GM23338 (cell line): ENCODE results near the gene COL8A1. TPM values are rescaled to one million over a fixed set of nuclear protein-coding genes. Genes with fewer than 3 reads are reported as not detected.

Experiments
- ATAC-seq: fragments of 200-7000 bp; cut with Tn5 transposase; 3 replicates; pipeline ENCODE4 v1.9.1; 2020
- DNase-seq: peaks from one replicate; pipeline ENCODE4 v3.0.0-alpha.2; 2015; ENCODE audit warnings: low spot score
- H2AFZ ChIP-seq: fragments of 200-600 bp; sonication (generic); 2 replicates; pipeline ENCODE4 v1.8.0; 2016; ENCODE audit warnings: antibody characterized with exemption, mild to moderate bottlenecking, moderate library complexity
- H3F3A ChIP-seq: fragments of 200-600 bp; sonication (generic); replicated peaks from 2 replicates; pipeline ENCODE4 v1.8.0; 2017; ENCODE audit warnings: antibody characterized with exemption, mixed run types, low read depth
- H3K27ac ChIP-seq: fragments of 200-600 bp; sonication (generic); 2 replicates; pipeline ENCODE4 v1.6.1; 2016; ENCODE audit warnings: low read depth
- H3K27me3 ChIP-seq: fragments of 200-600 bp; sonication (generic); 2 replicates; pipeline ENCODE4 v1.8.0; 2016; ENCODE audit warnings: mild to moderate bottlenecking, mixed run types, moderate library complexity; ENCODE audit not compliant: insufficient read depth
- H3K36me3 ChIP-seq: fragments of 200-600 bp; sonication (generic); 2 replicates; pipeline ENCODE4 v1.8.0; 2016; ENCODE audit warnings: mild to moderate bottlenecking; ENCODE audit not compliant: insufficient read depth
- H3K4me1 ChIP-seq: fragments of 200-600 bp; sonication (generic); 2 replicates; pipeline ENCODE4 v1.8.0; 2016; ENCODE audit warnings: mild to moderate bottlenecking, moderate library complexity; ENCODE audit not compliant: insufficient read depth
- H3K4me2 ChIP-seq: fragments of 200-600 bp; sonication (generic); 2 replicates; pipeline ENCODE4 v1.7.1; 2017; ENCODE audit warnings: mixed run types
- H3K4me3 ChIP-seq: fragments of 200-600 bp; sonication (generic); 2 replicates; pipeline ENCODE4 v1.6.1; 2016; ENCODE audit warnings: mixed run types
- H3K79me2 ChIP-seq: fragments of 200-600 bp; sonication (generic); replicated peaks from 2 replicates; pipeline ENCODE4 v1.8.0; 2017; ENCODE audit warnings: mild to moderate bottlenecking; ENCODE audit not compliant: insufficient read depth
- H3K9me2 ChIP-seq: fragments of 200-600 bp; sonication (generic); 2 replicates; pipeline ENCODE4 v1.8.0; 2017; ENCODE audit not compliant: insufficient read depth
- H4K20me1 ChIP-seq: fragments of 200-600 bp; sonication (generic); replicated peaks from 2 replicates; pipeline ENCODE4 v1.8.0; 2017; ENCODE audit warnings: mild to moderate bottlenecking; ENCODE audit not compliant: insufficient read depth
- H3K27ac Mint-ChIP-seq: 2 replicates; pipeline ENCODE4 v1.8.0; 2020; ENCODE audit warnings: inconsistent platforms, mild to moderate bottlenecking, moderate library complexity, mixed read lengths
- H3K27me3 Mint-ChIP-seq: 3 replicates; pipeline ENCODE4 v1.8.0; 2022; ENCODE audit warnings: low read depth, mild to moderate bottlenecking, moderate library complexity, mixed read lengths, inconsistent platforms; ENCODE audit not compliant: insufficient read depth, poor library complexity
- H3K36me3 Mint-ChIP-seq: 3 replicates; pipeline ENCODE4 v1.8.0; 2021; ENCODE audit warnings: low read depth, mild to moderate bottlenecking, inconsistent platforms, moderate library complexity, mixed read lengths
- H3K4me1 Mint-ChIP-seq: 3 replicates; pipeline ENCODE4 v1.8.0; 2020; ENCODE audit warnings: mild to moderate bottlenecking, inconsistent platforms, mixed read lengths
- H3K4me3 Mint-ChIP-seq: 3 replicates; pipeline ENCODE4 v1.8.0; 2021; ENCODE audit warnings: moderate library complexity, mild to moderate bottlenecking, inconsistent platforms, mixed read lengths
- H3K9me3 Mint-ChIP-seq: 3 replicates; pipeline ENCODE4 v1.8.0; 2020; ENCODE audit warnings: moderate library complexity, mild to moderate bottlenecking, inconsistent platforms, mixed read lengths
- CREB1 ChIP-seq: fragments of 250-450 bp; sonication (Bioruptor Pico); IDR thresholded peaks from 2 replicates; pipeline ENCODE4 v1.5.0; 2020; ENCODE audit warnings: low read depth, mild to moderate bottlenecking, moderate library complexity
- CTCF ChIP-seq, 2 experiments: fragments of 200-600 bp in 1 of 2; sonication (generic) in 1 of 2; conservative IDR thresholded peaks; 2 replicates each; pipeline versions ENCODE4 v1.5.1 to v1.6.1; 2016 to 2017; ENCODE audit warnings: antibody characterized with exemption in 2 of 2, low read depth in 2 of 2, mild to moderate bottlenecking in 2 of 2, moderate library complexity in 1 of 2
- EZH2 ChIP-seq: fragments of 200-600 bp; sonication (generic); IDR thresholded peaks from one replicate; pipeline ENCODE4 v1.8.0; 2017; ENCODE audit warnings: antibody characterized with exemption, mild to moderate bottlenecking, low read depth; ENCODE audit not compliant: unreplicated experiment
- EZH2phosphoT487 ChIP-seq: fragments of 200-600 bp; sonication (generic); IDR thresholded peaks from one replicate; pipeline ENCODE4 v1.8.1; 2018; ENCODE audit warnings: antibody characterized with exemption; ENCODE audit not compliant: unreplicated experiment
- JUNB ChIP-seq: IDR thresholded peaks from one replicate; pipeline ENCODE4 v1.6.1; 2016; ENCODE audit warnings: antibody characterized with exemption; ENCODE audit not compliant: unreplicated experiment
- NANOG ChIP-seq: IDR thresholded peaks from 2 replicates; pipeline ENCODE4 v1.6.1; 2016; ENCODE audit warnings: antibody characterized with exemption, borderline replicate concordance
- REST ChIP-seq: IDR thresholded peaks from one replicate; pipeline ENCODE4 v1.6.1; 2018; ENCODE audit warnings: antibody characterized with exemption; ENCODE audit not compliant: unreplicated experiment
- STAT1 ChIP-seq: IDR thresholded peaks from one replicate; pipeline ENCODE4 v1.6.1; 2016; ENCODE audit warnings: antibody characterized with exemption; ENCODE audit not compliant: unreplicated experiment
- ZNF114 ChIP-seq: fragments of 250-450 bp; sonication (Bioruptor Pico); IDR thresholded peaks from 2 replicates; pipeline ENCODE4 v1.5.0; 2020; ENCODE audit warnings: mild to moderate bottlenecking, moderate library complexity
- ZNF331 ChIP-seq: fragments of 250-450 bp; sonication (Bioruptor Pico); IDR thresholded peaks from 2 replicates; pipeline ENCODE4 v1.5.0; 2020; ENCODE audit warnings: low read depth, mild to moderate bottlenecking, moderate library complexity
- ZNF462 ChIP-seq: fragments of 250-450 bp; sonication (Bioruptor Pico); IDR thresholded peaks from 2 replicates; pipeline ENCODE4 v1.5.0; 2020; ENCODE audit warnings: mild to moderate bottlenecking, moderate library complexity
- polyA plus RNA-seq: library from polyadenylated mRNA; unstranded; fragments of >200 nt; fragmentation: Nextera tagmentation; extraction: Ambion mirVana; gene quantifications from 2 replicates; pipeline ENCODE4 v1.2.1, GENCODE V29; 2016
- total RNA-seq: library from RNA; depleted of rRNA; stranded (reverse); fragments of >200 nt; shearing (Covaris generic); gene quantifications from 2 replicates; pipeline ENCODE4 v1.2.3, GENCODE V29; 2014

COL8A1 gene
- total and polyA plus RNA-seq, 2 experiments from 2014 or later = 0.26 to 0.97 TPM

GRCh38 chr3:99768808-99769501 lies 130.6 kb downstream of the COL8A1 start (continued):
- TF ChIP-seq CTCF (conservative IDR thresholded peaks at IDR 0.05; ENCODE audit: low read depth in 2 of 2) (no peak), ZNF462 (no peak)

GRCh38 chr3:99772171-99772570 lies 133.8 kb downstream of the COL8A1 start:
- Histone ChIP-seq H3K4me1 (peaks cover 6% of the 10 kb centered on the region; the same call in 1 of the 2 replicates), H3K27me3 (no peaks in the 10 kb centered on the region), H3K27ac (no peak overlapping the region), H3F3A (no peaks in the 10 kb centered on the region), H3K9me2 (peaks cover 25% of the 10 kb centered on the region), H3K4me2 (no peak overlapping the region), H4K20me1 (no peaks in the 10 kb centered on the region), H2AFZ (no peak overlapping the region), H3K79me2 (no peaks in the 10 kb centered on the region), H3K36me3 (no peaks in the 10 kb centered on the region), H3K4me3 (no peak overlapping the region)
- H3K27me3 Mint-ChIP-seq = no peaks in the 10 kb centered on the region
- no peak for DNase-seq
- no peak overlapping the region for H3K27ac Mint-ChIP-seq
- ATAC-seq = no peak
- no peak overlapping the region for H3K4me3 Mint-ChIP-seq
- no peaks in the 10 kb centered on the region for H3K9me3 Mint-ChIP-seq
- no peaks in the 10 kb centered on the region for H3K36me3 Mint-ChIP-seq
- peaks cover 9% of the 10 kb centered on the region for H3K4me1 Mint-ChIP-seq
- TF ChIP-seq CTCF (conservative IDR thresholded peaks at IDR 0.05; ENCODE audit: low read depth in 2 of 2) (no peak), ZNF114 (CRISPR knock-in tag) (no peak), EZH2phosphoT487 (no peak), ZNF331 (no peak), STAT1 (no peak), JUNB (no peak), EZH2 (no peak), REST (no peak), NANOG (no peak), CREB1 (CRISPR knock-in tag) (no peak)
